GM23248 (cell line): Measurements from ENCODE around the gene RAD51. TPM values are rescaled to one million over a fixed set of nuclear protein-coding genes. Genes with fewer than 3 reads are reported as not detected.

ENCODE experiments used
- DNase-seq: peaks from one replicate; pipeline ENCODE4 v3.0.0-alpha.2; 2015
- H2AFZ ChIP-seq: fragments of 200-600 bp; sonication (generic); 2 replicates; pipeline ENCODE4 v1.6.1; 2016; ENCODE audit warnings: antibody characterized with exemption
- H3F3A ChIP-seq: fragments of 200-600 bp; sonication (generic); 2 replicates; pipeline ENCODE4 v1.6.1; 2016; ENCODE audit warnings: mild to moderate bottlenecking, antibody characterized with exemption, mixed run types; ENCODE audit not compliant: insufficient read depth
- H3K27ac ChIP-seq: fragments of 200-600 bp; sonication (generic); 2 replicates; pipeline ENCODE4 v1.5.1; 2016; ENCODE audit warnings: mild to moderate bottlenecking
- H3K27me3 ChIP-seq: fragments of 200-600 bp; sonication (generic); replicated peaks from 2 replicates; pipeline ENCODE4 v1.6.1; 2016; ENCODE audit warnings: mild to moderate bottlenecking; ENCODE audit not compliant: insufficient read depth
- H3K36me3 ChIP-seq: fragments of 200-600 bp; sonication (generic); 2 replicates; pipeline ENCODE4 v1.6.1; 2016; ENCODE audit warnings: low read depth, mild to moderate bottlenecking
- H3K4me1 ChIP-seq: fragments of 200-600 bp; sonication (generic); 2 replicates; pipeline ENCODE4 v1.6.1; 2016; ENCODE audit warnings: mild to moderate bottlenecking; ENCODE audit not compliant: insufficient read depth
- H3K4me2 ChIP-seq: fragments of 200-600 bp; sonication (generic); one replicate; pipeline ENCODE4 v1.6.1; 2016; ENCODE audit warnings: mild to moderate bottlenecking; ENCODE audit not compliant: unreplicated experiment
- H3K4me3 ChIP-seq: fragments of 200-600 bp; sonication (generic); 2 replicates; pipeline ENCODE4 v1.5.1; 2016; ENCODE audit warnings: mild to moderate bottlenecking
- H3K79me2 ChIP-seq: fragments of 200-600 bp; sonication (generic); 2 replicates; pipeline ENCODE4 v1.6.1; 2016; ENCODE audit warnings: mild to moderate bottlenecking; ENCODE audit not compliant: insufficient read depth
- H3K9ac ChIP-seq: fragments of 200-600 bp; sonication (generic); 2 replicates; pipeline ENCODE4 v1.6.1; 2016; ENCODE audit warnings: mild to moderate bottlenecking
- H3K9me2 ChIP-seq: fragments of 200-600 bp; sonication (generic); 2 replicates; pipeline ENCODE4 v1.6.1; 2016; ENCODE audit warnings: mixed run types, mild to moderate bottlenecking, moderate library complexity; ENCODE audit not compliant: insufficient read depth
- H3K9me3 ChIP-seq: fragments of 200-600 bp; sonication (generic); one replicate; pipeline ENCODE4 v1.6.1; 2017; ENCODE audit warnings: low read depth
- H4K20me1 ChIP-seq: fragments of 200-600 bp; sonication (generic); 2 replicates; pipeline ENCODE4 v1.6.0; 2016; ENCODE audit not compliant: insufficient read depth
- EZH2 ChIP-seq: fragments of 200-600 bp; sonication (generic); IDR thresholded peaks from 2 replicates; pipeline ENCODE4 v1.6.1; 2018; ENCODE audit warnings: antibody characterized with exemption, mild to moderate bottlenecking; ENCODE audit not compliant: insufficient read depth, poor library complexity, severe bottlenecking
- EZH2phosphoT487 ChIP-seq: fragments of 200-600 bp; sonication (generic); IDR thresholded peaks from 2 replicates; pipeline ENCODE4 v1.6.1; 2018; ENCODE audit warnings: antibody characterized with exemption, moderate library complexity, mild to moderate bottlenecking, low read depth; ENCODE audit not compliant: insufficient read depth
- WGBS, 2 experiments: methylation state at CpG; one replicate each; pipeline ENCODE4 v1.1.6; 2015 to 2017; ENCODE audit warnings: low lambda C conversion rate in 2 of 2, low coverage in 1 of 2; ENCODE audit errors: missing lambda C conversion rate in 2 of 2; 5-methylcytosine and 5-hydroxymethylcytosine counted together
- in situ Hi-C: fragments of 300-500 bp; cut with MboI; formaldehyde crosslinking; loops from 2 replicates; pipeline ENCODE4 v1.15.0; 2020
- polyA plus RNA-seq: library from polyadenylated mRNA; unstranded; fragments of >200 nt; fragmentation: Nextera tagmentation; extraction: Ambion mirVana; gene quantifications from 2 replicates; pipeline ENCODE4 v1.2.1, GENCODE V29; 2016
- total RNA-seq: library from RNA; depleted of rRNA; stranded (reverse); fragments of >200 nt; shearing (Covaris generic); gene quantifications from 2 replicates; pipeline ENCODE4 v1.2.3, GENCODE V29; 2014

RAD51 gene
- total and polyA plus RNA-seq, 2 experiments from 2014 or later = 5.1 to 12.1 TPM

DNA sequence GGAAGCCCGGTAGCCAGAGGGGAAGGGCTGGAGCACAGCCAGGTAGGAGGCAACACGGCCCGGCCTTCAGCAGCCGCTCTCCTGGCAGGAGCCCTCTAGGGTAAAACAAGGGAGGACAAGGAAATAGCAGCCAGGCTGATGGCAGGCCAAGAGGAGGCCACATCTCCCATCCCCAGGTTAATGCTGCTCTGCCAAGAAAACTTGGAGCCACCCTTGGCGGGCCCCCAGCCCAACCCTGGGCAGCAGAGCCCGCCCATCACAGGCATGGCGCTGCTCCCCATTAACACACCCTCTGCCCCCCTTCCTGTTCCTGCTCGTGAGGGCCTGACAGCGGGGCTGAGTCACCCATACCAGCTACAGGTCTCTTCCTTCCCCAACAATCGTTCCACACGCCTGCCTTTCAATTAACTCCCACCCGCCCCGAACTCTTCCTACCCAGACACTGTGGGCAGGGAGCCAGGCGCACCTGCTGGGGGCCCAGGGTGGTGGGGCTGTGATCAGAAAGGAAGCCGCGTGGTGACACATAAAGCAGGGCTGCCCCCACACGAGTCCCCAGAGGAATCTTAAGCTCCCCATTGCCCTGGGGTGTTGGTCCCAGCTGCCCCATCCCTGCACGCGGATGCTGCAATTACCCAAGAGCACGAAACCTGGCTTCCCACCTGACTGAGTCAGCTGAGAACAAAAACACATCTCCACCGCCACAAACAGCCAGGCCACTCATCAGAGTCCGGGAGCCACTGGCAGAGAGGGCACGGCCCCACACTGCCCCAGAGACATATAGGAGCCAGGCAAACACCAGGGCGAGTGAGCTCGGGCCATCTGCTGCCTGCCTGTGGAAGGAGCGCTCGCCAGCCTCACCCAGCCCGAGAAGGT lies 74.5 kb downstream of the RAD51 start, which contains the start of gene C15orf62:
Gene C15orf62, plus strand, starts transcription at position 707 of the 873 bp plus-strand sequence. CDS start 516 bp downstream, outside the sequence.
- H3F3A ChIP-seq = peaks cover 19% of the 10 kb centered on the region
- H2AFZ ChIP-seq = no peak within 1 kb of the TSS
- H3K27ac ChIP-seq = no peak within 1 kb of the TSS
- H3K79me2 ChIP-seq = no peaks in the 10 kb centered on the region
- no peak within 1 kb of the TSS for H3K4me3 ChIP-seq
- no peak within 1 kb of the TSS for H3K9ac ChIP-seq
- DNase-seq = peak; percentile 33
- TF ChIP-seq EZH2phosphoT487 (no peak), EZH2 (no peak)
- H3K36me3 ChIP-seq = peaks cover 4% of the 10 kb centered on the region; the same call in 1 of the 2 replicates
- WGBS, 2 experiments = 68 to 70% methylated on average over 25 to 28 of the region's 28 CpGs
- H3K9me2 ChIP-seq = no peaks in the 10 kb centered on the region
- H3K4me1 ChIP-seq = peaks cover 22% of the 10 kb centered on the region
- no peak within 1 kb of the TSS for H3K4me2 ChIP-seq
- H3K27me3 ChIP-seq = no peaks in the 10 kb centered on the region
- in situ Hi-C loops = no loop called here
- no peaks in the 10 kb centered on the region for H3K9me3 ChIP-seq
- no peaks in the 10 kb centered on the region for H4K20me1 ChIP-seq

DNA sequence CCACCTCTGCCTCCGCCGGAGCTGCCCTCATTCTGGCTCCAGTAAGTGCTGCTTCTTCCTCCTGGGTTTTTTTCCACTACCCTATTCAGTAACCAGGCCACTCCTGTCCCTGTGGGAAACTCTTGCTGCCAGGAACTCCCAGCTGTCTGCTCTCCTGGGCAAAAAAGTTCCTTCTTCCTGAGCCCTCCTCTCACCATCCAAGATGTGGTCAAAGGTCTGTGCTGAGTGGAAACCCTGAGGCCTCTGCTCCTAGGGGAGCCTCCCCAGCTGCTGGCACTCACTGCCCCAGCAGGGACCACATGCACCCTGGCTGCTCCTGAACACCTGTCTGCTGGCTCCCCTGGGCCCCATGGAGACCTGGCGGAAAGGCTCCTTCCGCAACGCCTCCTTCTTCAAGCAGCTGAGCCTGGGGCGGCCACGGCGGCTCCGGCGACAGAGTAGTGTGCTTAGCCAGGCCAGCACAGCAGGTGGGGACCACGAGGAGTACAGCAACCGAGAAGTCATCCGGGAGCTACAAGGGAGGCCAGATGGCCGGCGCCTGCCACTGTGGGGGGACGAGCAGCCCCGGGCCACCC lies 75.3 kb downstream of the RAD51 start:
- Histone ChIP-seq H3K27me3 (no peaks in the 10 kb centered on the region), H3K36me3 (peaks cover 4% of the 10 kb centered on the region; the same call in 1 of the 2 replicates), H3K9me2 (no peaks in the 10 kb centered on the region), H3K4me3 (no peak overlapping the region), H3K9ac (no peak overlapping the region), H2AFZ (no peak overlapping the region), H3K9me3 (no peaks in the 10 kb centered on the region), H4K20me1 (no peaks in the 10 kb centered on the region), H3K4me2 (no peak overlapping the region), H3K79me2 (no peaks in the 10 kb centered on the region), H3F3A (peaks cover 12% of the 10 kb centered on the region), H3K27ac (no peak overlapping the region), H3K4me1 (peaks cover 15% of the 10 kb centered on the region)
- in situ Hi-C loops = no loop called here
- TF ChIP-seq EZH2 (no peak), EZH2phosphoT487 (no peak)
- DNase-seq = no peak
- WGBS, 2 experiments = 92 to 94% methylated on average over 9 to 17 of the region's 17 CpGs

DNA sequence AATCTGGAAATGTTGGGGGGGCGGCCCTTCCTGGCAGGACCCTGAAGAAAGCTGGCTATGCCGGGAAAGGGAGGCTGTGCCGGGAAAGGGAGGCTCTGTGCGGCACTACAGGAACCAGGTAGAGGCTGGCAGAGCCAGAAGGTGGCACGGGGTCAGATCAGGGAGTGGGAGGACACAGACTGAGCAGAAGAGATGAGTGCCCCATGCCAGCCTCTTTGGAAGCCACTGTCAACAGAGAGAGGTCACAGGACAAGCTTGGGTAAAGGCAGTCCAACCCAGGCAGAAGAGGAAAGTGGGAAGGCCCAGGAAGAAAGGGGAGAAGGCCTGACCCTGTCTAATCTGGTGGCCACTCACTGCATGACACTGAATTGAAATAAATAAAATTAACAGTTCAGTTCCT lies 76.3 kb downstream of the RAD51 start:
- no peaks in the 10 kb centered on the region for H3K9me2 ChIP-seq
- TF ChIP-seq EZH2 (no peak), EZH2phosphoT487 (no peak)
- no peak overlapping the region for H2AFZ ChIP-seq
- 87 to 92% methylated on average over 5 of the region's 5 CpGs for WGBS, 2 experiments
- H3K36me3 ChIP-seq = peaks cover 4% of the 10 kb centered on the region; the same call in 1 of the 2 replicates
- H3K9ac ChIP-seq = no peak overlapping the region
- no peak overlapping the region for H3K27ac ChIP-seq
- H3K79me2 ChIP-seq = no peaks in the 10 kb centered on the region
- no peaks in the 10 kb centered on the region for H3K27me3 ChIP-seq
- H3K4me2 ChIP-seq = no peak overlapping the region
- no peaks in the 10 kb centered on the region for H4K20me1 ChIP-seq
- H3K9me3 ChIP-seq = no peaks in the 10 kb centered on the region
- H3F3A ChIP-seq = peaks cover 4% of the 10 kb centered on the region; the same call in 1 of the 2 replicates
- in situ Hi-C loops = no loop called here
- no peak overlapping the region for H3K4me3 ChIP-seq
- DNase-seq = no peak
- H3K4me1 ChIP-seq = peaks cover 7% of the 10 kb centered on the region

DNA sequence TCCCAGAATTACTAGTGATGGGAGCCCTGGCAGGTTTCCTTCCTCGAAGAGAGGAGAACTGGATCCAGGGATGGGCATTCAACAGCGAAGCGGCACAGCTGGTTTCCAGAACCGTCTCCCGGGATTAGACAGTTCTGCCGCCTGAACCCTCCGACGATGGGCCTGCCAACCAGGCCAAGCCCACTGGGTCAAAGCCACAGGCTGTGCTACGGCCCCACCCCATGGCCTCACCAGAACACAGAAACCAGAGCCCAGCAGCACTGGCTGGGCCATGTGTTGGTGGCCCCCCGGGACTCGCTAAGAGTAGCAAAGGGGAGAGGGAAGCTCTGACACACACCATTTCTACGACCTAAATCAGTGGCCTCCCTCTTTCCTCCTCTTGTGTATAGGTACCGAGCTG lies 77.0 kb downstream of the RAD51 start:
- Histone ChIP-seq H3K4me1 (peaks cover 9% of the 10 kb centered on the region), H3K9ac (no peak overlapping the region), H2AFZ (no peak overlapping the region), H3K79me2 (no peaks in the 10 kb centered on the region), H3K4me3 (no peak overlapping the region), H3K27ac (no peak overlapping the region), H3K9me3 (no peaks in the 10 kb centered on the region), H3K4me2 (no peak overlapping the region), H3K36me3 (peaks cover 4% of the 10 kb centered on the region; the same call in 1 of the 2 replicates), H4K20me1 (no peaks in the 10 kb centered on the region), H3K9me2 (no peaks in the 10 kb centered on the region), H3K27me3 (no peaks in the 10 kb centered on the region), H3F3A (no peaks in the 10 kb centered on the region)
- DNase-seq = no peak
- in situ Hi-C loops = no loop called here
- TF ChIP-seq EZH2 (no peak), EZH2phosphoT487 (no peak)
- WGBS, 2 experiments = 36 to 48% methylated on average over 12 to 13 of the region's 13 CpGs
